Measurements from ENCODE around the gene SORL1. TPM values are rescaled to one million over a fixed set of nuclear protein-coding genes. Genes with fewer than 3 reads are reported as not detected.
A peak's percentile ranks its signal among the peaks of the same experiment; 100 is the strongest.

The SORL1 gene
- total and polyA plus RNA-seq, 9 of the 15 experiments (the other 6 are each of a cell fraction or from before 2014, with no cell fraction given), result 0.01 to 0.66 TPM; not detected in 7

GRCh38 chr11:121451986-121452608, at the start of gene SORL1 (continued):
- TF ChIP-seq ARID1B (IDR thresholded peaks at IDR 0.05) (no peak), CTCFL (IDR thresholded peaks at IDR 0.05; ENCODE audit: borderline replicate concordance, insufficient read depth, low read depth, low read length, poor library complexity, severe bottlenecking) (peak; percentile 60), HNRNPL (IDR thresholded peaks at IDR 0.05; ENCODE audit: low read depth, low read length) (no peak)

- in situ Hi-C loops (cut with MboI) (no loop called here), intact Hi-C loops (cut with micrococcal nuclease) (no loop called here)
- TF ChIP-seq PKNOX1 (IDR thresholded peaks at IDR 0.05) (no peak), HMG20B (CRISPR knock-in tag; IDR thresholded peaks at IDR 0.05) (no peak), HMGN3 (IDR thresholded peaks at IDR 0.05; ENCODE audit: borderline replicate concordance, extremely low read depth, insufficient read length, low read depth, low read length) (no peak), SOX6 (IDR thresholded peaks at IDR 0.05) (no peak), RUNX1 (IDR thresholded peaks at IDR 0.05; ENCODE audit: low read depth) (no peak), DPF2 (IDR thresholded peaks at IDR 0.05) (no peak)
- Histone ChIP-seq H4K20me1 (replicated peaks; ENCODE audit: control insufficient read depth, insufficient read depth, low read length) (no peaks in the 10 kb centered on the region), H3K4me2 (ENCODE audit: insufficient read depth, low read length) (no peak overlapping the region), H3K27ac (ENCODE audit: extremely low read depth, low read depth, low read length) (no peak overlapping the region), H3K27me3 (ENCODE audit: control insufficient read depth in 2 of 2, insufficient read depth in 2 of 2, low read length in 2 of 2) (no peaks in the 10 kb centered on the region), H2AFZ (ENCODE audit: low read depth, low read length) (no peak overlapping the region), H3K79me2 (ENCODE audit: control insufficient read depth, insufficient read depth, low read length) (no peaks in the 10 kb centered on the region), H3K4me1 (replicated peaks in 1 of 2; ENCODE audit: control insufficient read depth in 2 of 2, insufficient read depth in 2 of 2, low read length in 2 of 2) (no peaks in the 10 kb centered on the region), H3K9me3 (replicated peaks; ENCODE audit: control insufficient read depth, insufficient read depth, low read depth, low read length) (no peaks in the 10 kb centered on the region), H3K36me3 (ENCODE audit: control insufficient read depth, insufficient read depth, low read length) (no peaks in the 10 kb centered on the region), H3K9me1 (ENCODE audit: control insufficient read depth, insufficient read depth, low read length) (no peaks in the 10 kb centered on the region), H3K9ac (ENCODE audit: insufficient read depth in 1 of 2, low read depth in 2 of 2, low read length in 2 of 2) (no peak overlapping the region), H3K4me3 (no peak overlapping the region)
- CTCF ChIA-PET (ENCODE audit: low intra/inter-chr PET ratio), result no interaction called here
- no peak for FAIRE-seq
- no TSS peak for BruUV-seq (replicated peaks)
- 0% methylated on average over 1 of the region's 1 CpG for WGBS (ENCODE audit: insufficient coverage, low coverage, missing lambda C conversion rate)
- no peak for ATAC-seq
- POLR2A ChIA-PET, result no interaction called here
- no peak for DNase-seq (ENCODE audit: extremely low read depth in 1 of 4, low spot score in 3 of 4)
These were observed 46.5 kb upstream of the SORL1 start for GRCh38 chr11:121405646-121406045.
